GM15510 (cell line): ENCODE results near the gene GRK4.

ENCODE experiments used
- POLR2A ChIP-seq: IDR thresholded peaks from 3 replicates; pipeline ENCODE4 v1.6.1; 2011; ENCODE audit warnings: borderline replicate concordance; ENCODE audit not compliant: insufficient read length; ENCODE audit errors: extremely low read depth

GRK4 gene

DNA sequence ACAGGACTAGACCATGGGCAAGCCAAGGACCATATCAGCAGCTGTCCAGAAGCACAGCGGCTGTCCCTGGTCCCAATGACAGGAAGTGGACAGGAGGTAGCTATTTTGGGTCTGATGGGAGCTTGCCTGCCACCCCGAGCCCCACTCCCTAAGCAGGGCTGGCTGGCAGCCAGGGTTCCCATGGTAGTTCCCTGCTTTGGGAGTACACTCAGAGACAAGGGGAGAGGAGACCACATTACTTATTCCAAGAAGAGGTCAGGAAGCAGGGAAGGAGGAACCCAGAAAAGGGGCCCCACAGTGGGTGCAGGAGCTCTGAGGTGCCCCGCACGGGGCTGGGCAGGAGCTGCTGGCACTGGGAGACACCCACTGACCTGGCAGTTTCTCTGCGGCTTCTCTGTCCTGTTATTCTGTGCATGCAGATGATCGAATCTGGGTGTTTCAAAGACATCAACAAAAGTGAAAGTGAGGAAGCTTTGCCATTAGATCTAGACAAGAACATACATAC lies 74.6 kb downstream of the GRK4 start:
- no peak for TF ChIP-seq POLR2A

DNA sequence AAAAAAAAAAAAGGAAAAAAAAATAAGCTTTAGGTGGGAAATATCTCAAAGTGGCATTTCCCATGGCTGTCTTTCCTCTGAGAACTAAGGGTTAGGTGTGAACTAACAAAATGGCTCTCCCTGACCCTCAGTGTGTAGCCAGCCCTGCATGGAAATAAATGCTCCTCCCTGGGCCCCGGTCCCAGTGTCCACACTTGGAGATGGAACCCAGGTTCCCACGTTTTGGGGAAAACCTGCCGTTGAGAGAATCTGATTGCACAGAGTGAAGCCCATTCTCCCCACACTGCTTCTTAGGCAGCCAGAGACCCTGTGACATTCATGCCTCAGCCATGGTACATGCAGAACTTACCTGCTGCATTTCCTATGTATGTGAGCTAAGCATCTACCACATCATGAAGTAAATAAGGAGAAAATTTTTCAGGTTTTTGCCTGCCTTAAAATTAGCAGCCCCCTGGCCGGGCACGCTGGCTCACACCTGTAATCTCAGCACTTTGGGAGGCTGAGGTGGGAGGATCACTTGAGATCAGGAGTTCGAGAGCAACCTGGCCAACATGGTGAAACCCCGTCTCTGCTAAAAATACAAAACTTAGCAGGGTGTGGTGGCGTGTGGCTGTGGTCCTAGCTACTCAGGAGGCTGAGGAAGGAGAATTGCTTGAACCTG lies 76.5 kb downstream of the GRK4 start:
- no peak for TF ChIP-seq POLR2A

DNA sequence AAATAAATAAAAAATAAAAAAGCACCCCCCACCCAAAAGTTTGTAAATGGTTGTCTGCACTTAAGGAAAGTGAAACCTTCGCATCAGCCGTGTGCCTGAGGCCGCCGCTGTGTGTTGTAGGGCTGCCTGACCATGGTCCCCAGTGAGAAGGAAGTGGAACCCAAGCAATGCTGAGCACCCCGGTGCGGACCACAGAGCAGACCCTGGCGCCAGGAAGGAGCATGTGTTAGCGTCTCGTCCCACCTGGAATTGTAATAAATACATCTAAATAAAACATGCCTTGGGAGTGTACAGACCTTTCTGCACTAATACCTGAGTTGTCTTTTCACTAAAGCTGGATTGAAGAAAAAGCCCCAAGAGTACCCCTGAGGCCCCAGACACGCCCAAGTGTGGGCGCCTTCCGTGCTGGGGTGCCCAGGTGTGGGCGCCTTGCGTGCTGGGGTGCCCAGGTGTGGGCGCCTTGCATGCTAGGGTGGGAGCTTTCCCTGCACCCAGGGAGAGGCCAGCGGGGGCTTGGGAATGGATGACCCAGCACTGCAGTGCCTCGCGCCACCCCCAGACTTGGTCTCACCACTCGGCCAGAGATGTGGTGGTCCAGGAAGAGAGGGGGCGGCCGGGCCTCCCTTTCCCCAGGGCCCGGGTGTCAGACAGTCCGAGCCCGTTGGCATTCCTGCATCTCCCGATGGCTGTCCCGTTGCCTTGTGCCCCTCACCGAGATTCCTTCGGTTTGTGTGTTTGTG lies 77.3 kb downstream of the GRK4 start:
- TF ChIP-seq POLR2A = peak; percentile 30

DNA sequence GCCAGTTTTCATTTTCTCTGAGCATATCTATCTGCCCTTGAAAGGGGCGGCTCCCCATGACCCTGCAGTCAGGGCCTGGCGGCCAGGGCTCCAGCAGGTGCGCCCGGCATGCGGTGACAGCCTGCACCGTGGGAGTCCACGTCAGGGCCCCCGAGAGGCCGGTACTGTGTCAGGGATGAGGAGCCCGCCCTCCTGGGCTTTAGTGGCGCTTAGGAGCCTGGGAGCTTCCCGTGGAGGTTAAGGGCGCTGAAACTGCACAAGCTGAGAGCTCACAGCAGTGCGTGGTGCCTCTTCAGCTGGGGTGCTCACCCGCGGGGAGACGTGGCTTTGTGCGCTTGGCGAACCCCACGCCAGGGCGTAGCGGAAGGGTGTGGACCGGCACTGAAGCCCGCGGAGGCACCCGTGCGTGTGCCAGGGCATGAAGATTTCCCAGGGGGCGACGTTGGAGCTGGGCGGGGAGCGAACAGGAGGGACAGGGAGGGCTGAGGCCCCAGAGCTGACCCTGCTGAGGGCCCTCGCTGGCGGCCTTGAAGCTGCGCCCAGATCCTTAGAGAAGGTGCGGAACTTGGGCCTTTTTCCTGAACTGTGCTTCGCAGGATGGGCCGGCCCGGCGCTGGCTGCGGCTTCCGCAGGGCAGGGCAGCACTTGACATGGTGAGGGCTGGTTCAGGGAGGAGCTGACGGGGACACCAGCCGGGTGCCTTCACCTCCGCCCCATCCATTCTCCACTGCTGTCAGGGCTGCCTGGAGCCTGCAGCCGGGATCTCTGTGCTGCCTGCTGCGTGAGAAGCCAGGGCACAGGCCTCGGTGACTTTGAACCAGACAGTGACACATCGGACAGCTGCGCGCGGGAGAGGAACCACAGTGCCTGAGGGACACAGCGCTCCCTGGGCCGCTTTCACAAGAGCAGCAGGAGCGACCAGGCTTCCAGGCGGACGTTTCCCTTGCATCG lies 78.1 kb downstream of the GRK4 start:
- TF ChIP-seq POLR2A = peak; percentile 58

DNA sequence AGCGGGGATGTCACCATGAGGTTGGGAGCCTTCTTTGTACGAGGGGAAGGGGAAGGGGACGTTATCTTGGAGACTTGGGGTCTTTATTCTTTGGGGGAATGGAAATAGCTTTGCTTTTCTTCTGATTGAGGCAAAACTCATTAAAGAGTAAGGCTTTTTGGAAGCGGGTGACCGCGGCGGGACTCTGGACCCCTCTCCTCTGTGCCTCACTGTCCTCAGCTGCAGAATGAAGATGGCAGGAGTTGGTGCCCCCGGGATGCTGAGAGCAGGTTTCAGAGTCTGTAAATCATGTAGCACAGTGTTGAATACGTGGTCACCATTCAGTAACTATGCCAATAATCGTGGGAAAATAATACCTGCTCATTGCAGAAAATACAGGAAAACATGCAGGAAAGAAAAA lies 78.9 kb downstream of the GRK4 start:
- no peak for TF ChIP-seq POLR2A

DNA sequence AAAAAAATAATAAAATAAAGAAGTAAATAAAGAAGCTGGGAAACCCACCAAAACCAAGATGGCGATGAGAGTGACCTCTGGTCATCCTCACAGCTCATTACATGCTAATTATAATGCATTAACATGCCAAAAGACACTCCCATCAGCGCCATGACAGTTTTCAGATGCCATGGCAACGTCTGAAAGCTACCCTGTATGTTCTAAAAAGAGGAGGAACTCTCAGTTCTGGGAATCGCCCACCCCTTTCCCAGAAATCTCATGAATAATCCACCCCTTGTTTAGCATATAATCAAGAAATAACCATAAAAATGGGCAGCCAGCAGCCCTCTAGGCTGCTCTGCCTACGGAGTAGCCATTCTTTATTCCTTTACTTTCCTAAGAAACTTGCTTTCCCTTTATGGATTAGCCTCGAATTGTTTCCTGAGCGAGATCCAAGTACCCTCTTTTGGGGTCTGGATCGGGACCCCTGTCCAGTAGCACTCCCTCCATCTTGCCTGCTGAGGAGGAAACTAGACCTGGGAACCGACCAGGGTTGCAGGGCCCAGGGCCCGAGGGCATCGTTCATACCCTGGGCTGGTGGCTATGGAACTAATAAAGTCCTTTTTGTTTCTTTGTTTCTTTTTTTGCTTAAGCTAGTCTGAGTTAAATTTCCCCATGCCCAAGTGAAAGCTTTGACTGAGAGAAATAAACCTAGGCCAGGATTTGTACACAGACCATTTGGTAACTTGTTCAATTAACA lies 80.1 kb downstream of the GRK4 start:
- no peak for TF ChIP-seq POLR2A

DNA sequence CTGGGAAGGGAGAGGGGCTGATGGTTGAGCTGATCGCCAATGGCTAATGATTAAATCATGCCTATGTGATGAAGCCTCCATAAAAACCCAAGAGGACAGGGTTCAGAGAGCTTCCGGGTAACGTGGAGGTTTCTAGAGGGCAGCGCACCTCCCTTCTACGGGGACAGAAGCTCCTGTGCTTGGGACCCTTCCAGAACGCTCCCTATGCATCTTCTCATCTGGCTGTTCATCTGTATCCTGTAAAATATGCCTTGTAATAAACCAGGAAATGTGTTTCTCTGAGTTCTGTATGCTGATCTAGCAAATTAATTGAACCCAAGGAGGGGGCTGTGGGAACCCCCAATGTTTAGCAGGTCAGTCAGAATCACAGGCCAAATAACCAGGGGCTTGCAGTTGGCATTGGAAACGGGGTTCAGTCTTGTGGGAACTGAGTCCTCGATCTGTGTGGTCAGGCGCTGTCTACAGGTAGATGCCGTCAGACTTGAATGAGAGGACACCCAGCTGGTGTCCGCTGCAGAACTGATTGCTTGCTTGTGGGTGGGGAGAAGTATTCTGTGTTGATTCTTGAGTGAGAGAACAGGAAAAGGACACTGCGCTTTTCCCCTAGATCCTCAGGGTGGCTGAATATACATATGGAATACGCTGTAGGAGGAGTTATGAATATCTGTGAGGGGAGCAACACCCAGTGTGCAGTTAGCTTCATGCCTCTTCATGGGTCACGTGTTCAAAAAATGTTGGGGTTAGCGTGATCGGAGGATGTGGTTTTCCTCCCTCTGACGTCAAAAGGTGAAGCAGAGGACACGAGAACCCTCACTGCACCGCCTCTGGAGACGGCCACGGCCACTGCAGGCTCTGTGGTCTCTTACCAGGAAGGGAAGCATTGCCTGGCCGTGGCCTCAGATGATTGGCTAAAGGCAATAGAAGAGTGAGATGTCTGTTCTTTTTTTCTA lies 81.8 kb downstream of the GRK4 start:
- no peak for TF ChIP-seq POLR2A

DNA sequence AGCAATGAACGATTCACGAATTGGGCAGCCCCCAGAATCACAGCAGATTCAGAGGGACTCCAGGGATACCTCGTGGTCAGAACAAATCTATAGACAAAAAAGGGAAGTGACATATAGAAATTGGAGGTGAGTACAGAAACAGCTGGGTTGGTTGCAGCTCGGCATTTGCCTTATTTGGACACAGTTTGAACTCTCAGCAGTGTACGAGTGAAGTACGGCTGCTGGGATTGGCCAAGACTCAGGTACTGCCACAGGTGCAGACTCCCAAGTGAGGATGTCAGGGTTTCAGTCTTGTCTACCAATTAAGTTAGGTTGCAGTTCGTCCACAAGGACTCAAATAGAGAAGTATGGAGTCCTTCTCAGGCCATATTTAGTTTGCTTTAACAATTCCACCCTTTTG lies 82.8 kb downstream of the GRK4 start:
- no peak for TF ChIP-seq POLR2A

DNA sequence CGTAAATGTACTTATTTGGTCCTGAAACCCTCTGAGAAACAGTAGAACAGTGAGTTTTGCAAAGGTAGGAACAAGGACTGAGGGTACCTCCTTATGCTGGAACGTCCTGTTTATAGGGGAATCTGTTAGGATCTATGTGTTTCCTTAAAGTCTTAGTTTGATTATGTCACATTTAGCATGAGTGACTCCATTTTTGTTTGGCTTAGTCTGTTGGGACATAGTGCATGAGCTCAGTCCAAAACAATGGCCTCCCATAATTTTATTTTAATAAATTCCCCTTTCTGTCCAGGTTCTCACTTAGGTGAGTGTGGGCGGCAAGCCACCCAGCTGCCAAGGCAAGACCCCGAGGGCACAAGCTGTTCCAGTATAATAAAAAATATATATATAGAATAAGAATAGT lies 83.3 kb downstream of the GRK4 start:
- no peak for TF ChIP-seq POLR2A

DNA sequence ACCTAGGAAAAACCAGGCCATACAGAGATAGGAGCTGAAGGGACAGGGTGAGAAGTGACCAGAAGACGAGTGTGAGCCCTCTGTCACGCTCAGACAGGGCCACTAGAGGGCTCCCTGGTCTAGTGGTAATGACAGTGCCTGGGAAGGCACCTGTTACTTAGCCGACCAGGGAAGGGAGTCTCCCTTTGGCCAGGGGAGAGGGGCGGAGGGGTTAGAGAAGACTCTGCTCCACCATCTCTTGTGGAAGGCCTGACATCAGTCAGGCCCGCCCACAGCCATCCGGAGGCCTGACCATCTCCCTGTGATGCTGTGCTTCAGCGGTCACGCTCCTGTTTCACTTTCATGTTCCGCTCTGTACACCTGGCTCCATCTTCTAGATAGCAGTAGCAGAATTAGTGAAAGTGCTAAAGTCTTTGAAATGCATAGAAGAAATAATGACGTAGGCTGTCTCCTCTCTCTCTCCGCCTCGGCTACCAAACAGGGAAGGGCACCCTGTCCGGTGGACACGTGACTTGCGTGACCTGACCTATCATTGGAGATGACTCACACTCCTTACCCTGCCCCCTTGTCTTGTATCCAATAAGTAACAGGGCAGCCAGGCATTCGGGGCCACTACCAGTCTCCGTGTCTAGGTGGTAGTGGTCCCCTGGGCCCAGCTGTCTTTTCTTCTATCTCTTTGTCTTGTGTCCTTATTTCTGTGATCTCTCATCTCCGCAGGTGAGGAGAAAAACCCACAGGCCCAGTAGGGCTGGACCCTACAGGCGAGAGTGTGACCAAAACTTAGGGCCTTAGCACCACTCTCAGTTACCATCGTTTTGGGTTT lies 84.3 kb downstream of the GRK4 start:
- TF ChIP-seq POLR2A = peak; percentile 20

DNA sequence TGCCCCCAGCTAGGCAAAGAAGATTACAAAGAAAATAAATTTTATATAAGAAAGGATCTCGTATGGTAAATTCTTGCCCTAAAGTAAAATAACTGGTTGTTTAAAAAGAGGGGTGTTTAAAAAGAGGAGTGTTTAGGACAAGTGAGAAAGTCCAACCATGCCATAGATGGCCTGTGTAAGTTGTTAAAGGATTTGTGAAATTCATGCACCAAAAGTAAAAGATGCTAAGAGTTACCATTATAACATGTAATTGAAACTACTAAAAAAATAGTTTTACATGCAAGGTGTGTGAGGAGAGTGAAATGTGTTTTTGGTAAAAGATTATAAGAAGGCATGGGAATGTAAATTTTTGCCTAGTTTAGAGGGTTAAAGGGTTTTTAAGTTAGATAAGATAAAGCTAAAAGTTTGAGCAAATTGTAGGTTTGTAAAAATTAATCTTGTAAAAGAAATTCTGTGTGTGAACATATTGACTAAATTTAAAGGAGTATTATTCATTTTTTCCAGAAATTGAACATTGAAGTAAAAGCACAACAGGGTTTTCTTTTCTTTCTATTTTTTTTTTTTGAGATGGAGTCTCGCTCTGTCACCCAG lies 90.9 kb downstream of the GRK4 start:
- no peak for TF ChIP-seq POLR2A

DNA sequence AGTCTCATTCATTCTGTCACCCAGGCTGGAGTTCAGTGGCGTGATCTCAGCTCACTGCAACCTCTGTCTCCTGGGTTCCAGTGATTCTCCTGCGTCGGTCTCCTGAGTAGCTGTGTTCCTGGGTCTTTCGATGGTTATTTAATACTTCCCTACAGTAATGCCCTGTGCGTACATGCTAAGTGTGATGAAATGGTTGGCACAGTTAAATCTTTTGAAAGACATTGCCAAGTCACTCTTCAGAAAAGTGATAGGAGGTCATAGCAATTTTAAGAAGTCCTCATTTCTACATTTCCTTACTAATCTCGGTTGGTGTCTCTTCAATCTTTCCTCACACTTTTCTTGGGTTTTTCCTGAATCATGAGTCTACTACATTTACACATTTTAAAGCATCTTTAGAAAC lies 96.6 kb downstream of the GRK4 start:
- TF ChIP-seq POLR2A = no peak
